ENCODE results near the gene NOS1AP.
"Not testable (repeated sequence)": the region's sequence is repeated elsewhere in the genome, so short reads cannot be mapped to it uniquely, and the experiment has no call there.

DNA sequence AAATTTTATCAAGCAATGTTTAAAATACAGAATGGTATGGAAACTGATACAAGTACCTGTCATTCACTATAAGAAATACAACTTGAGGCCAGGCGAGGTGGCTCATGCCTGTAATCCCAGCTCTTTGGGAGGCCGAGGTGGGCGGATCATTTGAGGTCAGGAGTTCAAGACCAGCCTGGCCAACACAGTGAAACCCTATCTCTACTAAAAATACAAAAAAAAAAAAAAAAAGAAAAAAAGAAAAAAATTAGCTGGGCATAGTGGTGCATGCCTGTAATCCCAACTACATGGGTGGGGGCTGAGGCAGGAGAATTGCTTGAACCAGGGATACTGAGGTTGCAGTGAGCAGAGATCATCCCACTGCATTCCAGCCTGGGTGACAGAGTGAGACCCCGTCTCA lies 2.7 kb upstream of the NOS1AP start:
- not testable (repeated sequence) for TF ChIP-seq CTCF, POLR2A (IDR thresholded peaks at IDR 0.05)

Data from body of pancreas (tissue), 4 donors.